ENCODE data around the gene NAPB. TPM values are rescaled to one million over a fixed set of nuclear protein-coding genes. Genes with fewer than 3 reads are reported as not detected.
"Not testable (repeated sequence)": the region's sequence is repeated elsewhere in the genome, so short reads cannot be mapped to it uniquely, and the experiment has no call there.

Gene NAPB
- total RNA-seq, 4 donors from 2014 or later, result 7.4 to 13.9 (median 11.9) TPM

GRCh38 chr20:23350196-23350903 lies 70.9 kb downstream of the NAPB start, which contains the start of gene NXT1:
Gene NXT1, plus strand, starts transcription at chr20:23350791. Its CDS starts 3,251 bp downstream, at chr20:23354042.
- Histone ChIP-seq H3K36me3 (peaks cover 0 to 13% (median 0%) of the 10 kb centered on the region in 3 donors), H3K4me3 (peak within 1 kb of the TSS; percentile 69 to 96 (median 86)), H3K27me3 (no peaks in the 10 kb centered on the region), H3K4me1 (peaks cover 0 to 18% (median 9%) of the 10 kb centered on the region in 4 donors), H3K9me3 (no peaks in the 10 kb centered on the region), H3K27ac (peak within 1 kb of the TSS; percentile 90 to 98 (median 95))
- peak; percentile 94 to 98 (median 95) for DNase-seq
- TF ChIP-seq POLR2A (IDR thresholded peaks at IDR 0.05) (peak; percentile 58 to 69), CTCF (IDR thresholded peaks at IDR 0.05) (peak in 1 of 6 experiments; percentile 13)

- peak in 2 of 3 donors; percentile 77 to 90 for DNase-seq
- no peak for TF ChIP-seq POLR2A (IDR thresholded peaks at IDR 0.05)
- peak; percentile 53 to 73 (median 66) for TF ChIP-seq CTCF (IDR thresholded peaks at IDR 0.05)
- H3K27me3 ChIP-seq, result no peaks in the 10 kb centered on the region
Measured at GRCh38 chr20:23349338-23350195, 71.7 kb downstream of the NAPB start.

GRCh38 chr20:23348510-23348909 lies 72.8 kb downstream of the NAPB start:
- peaks cover 0 to 18% (median 9%) of the 10 kb centered on the region in 4 donors for H3K4me1 ChIP-seq
- H3K27me3 ChIP-seq, H3K9me3 ChIP-seq, H3K36me3 ChIP-seq, H3K4me3 ChIP-seq, H3K27ac ChIP-seq, DNase-seq: not testable (repeated sequence)

More at GRCh38 chr20:23349338-23350195, 71.7 kb downstream of the NAPB start:
- H3K36me3 ChIP-seq, result peaks cover 0 to 6% (median 0%) of the 10 kb centered on the region in 3 donors
- no peaks in the 10 kb centered on the region for H3K9me3 ChIP-seq
- H3K4me3 ChIP-seq, result peak overlapping the region; percentile 69 to 96 (median 86)
- peaks cover 0 to 18% (median 9%) of the 10 kb centered on the region in 4 donors for H3K4me1 ChIP-seq
- H3K27ac ChIP-seq, result peak overlapping the region; percentile 90 to 98 (median 95)

GRCh38 chr20:23347791-23348190 lies 73.5 kb downstream of the NAPB start:
- Histone ChIP-seq H3K36me3 (no peaks in the 10 kb centered on the region), H3K4me1 (peaks cover 0 to 18% (median 9%) of the 10 kb centered on the region in 4 donors), H3K27ac (no peak overlapping the region), H3K9me3 (no peaks in the 10 kb centered on the region), H3K27me3 (no peaks in the 10 kb centered on the region), H3K4me3 (no peak overlapping the region)
- no peak for DNase-seq
- TF ChIP-seq CTCF (IDR thresholded peaks at IDR 0.05) (no peak), POLR2A (IDR thresholded peaks at IDR 0.05) (no peak)

- peaks cover 0 to 5% (median 5%) of the 10 kb centered on the region in 4 donors for H3K4me1 ChIP-seq
- no peak overlapping the region for H3K27ac ChIP-seq
- no peaks in the 10 kb centered on the region for H3K9me3 ChIP-seq
- H3K27me3 ChIP-seq, result no peaks in the 10 kb centered on the region
- no peaks in the 10 kb centered on the region for H3K36me3 ChIP-seq
- H3K4me3 ChIP-seq, result no peak overlapping the region
- TF ChIP-seq POLR2A (IDR thresholded peaks at IDR 0.05), result no peak
- TF ChIP-seq CTCF (IDR thresholded peaks at IDR 0.05), result no peak
- DNase-seq, result no peak
Measured at GRCh38 chr20:23346002-23346401, 75.3 kb downstream of the NAPB start.
